ENCODE results near the gene FHOD3. TPM values are rescaled to one million over a fixed set of nuclear protein-coding genes. Genes with fewer than 3 reads are reported as not detected.
A peak's percentile ranks its signal among the peaks of the same experiment; 100 is the strongest.

FHOD3 gene
- total and polyA plus RNA-seq, 2 experiments from 2014 or later = 2.7 to 8.7 TPM

DNA sequence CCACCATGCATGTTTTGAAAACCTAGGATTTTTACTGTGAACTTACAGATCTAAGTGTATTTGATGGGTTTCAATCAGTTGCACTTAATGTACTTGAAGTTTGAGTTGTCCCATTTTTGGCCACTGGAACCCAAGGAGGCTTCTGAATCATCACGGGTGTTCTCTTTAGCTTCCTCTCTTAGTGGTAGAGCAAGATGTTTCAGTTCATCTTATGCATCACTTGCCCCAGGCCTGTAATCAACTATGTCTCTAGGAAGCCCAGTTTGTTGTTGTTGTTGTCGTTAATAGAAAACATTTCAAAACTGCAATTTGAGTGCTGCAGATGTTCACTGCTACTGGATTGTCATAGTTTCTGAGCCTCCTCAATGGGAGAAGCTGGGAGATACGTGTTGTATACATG, 97.0 kb downstream of the FHOD3 start (continued):
- TF ChIP-seq, protein P1, sequence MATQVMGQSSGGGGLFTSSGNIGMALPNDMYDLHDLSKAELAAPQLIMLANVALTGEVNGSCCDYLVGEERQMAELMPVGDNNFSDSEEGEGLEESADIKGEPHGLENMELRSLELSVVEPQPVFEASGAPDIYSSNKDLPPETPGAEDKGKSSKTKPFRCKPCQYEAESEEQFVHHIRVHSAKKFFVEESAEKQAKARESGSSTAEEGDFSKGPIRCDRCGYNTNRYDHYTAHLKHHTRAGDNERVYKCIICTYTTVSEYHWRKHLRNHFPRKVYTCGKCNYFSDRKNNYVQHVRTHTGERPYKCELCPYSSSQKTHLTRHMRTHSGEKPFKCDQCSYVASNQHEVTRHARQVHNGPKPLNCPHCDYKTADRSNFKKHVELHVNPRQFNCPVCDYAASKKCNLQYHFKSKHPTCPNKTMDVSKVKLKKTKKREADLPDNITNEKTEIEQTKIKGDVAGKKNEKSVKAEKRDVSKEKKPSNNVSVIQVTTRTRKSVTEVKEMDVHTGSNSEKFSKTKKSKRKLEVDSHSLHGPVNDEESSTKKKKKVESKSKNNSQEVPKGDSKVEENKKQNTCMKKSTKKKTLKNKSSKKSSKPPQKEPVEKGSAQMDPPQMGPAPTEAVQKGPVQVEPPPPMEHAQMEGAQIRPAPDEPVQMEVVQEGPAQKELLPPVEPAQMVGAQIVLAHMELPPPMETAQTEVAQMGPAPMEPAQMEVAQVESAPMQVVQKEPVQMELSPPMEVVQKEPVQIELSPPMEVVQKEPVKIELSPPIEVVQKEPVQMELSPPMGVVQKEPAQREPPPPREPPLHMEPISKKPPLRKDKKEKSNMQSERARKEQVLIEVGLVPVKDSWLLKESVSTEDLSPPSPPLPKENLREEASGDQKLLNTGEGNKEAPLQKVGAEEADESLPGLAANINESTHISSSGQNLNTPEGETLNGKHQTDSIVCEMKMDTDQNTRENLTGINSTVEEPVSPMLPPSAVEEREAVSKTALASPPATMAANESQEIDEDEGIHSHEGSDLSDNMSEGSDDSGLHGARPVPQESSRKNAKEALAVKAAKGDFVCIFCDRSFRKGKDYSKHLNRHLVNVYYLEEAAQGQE (IDR thresholded peaks at IDR 0.05; ENCODE audit: unreplicated experiment) = no peak
- TF ChIP-seq JUNB (IDR thresholded peaks at IDR 0.05; ENCODE audit: unreplicated experiment) (no peak), ZNF114 (CRISPR knock-in tag; IDR thresholded peaks at IDR 0.05) (no peak), STAT1 (IDR thresholded peaks at IDR 0.05; ENCODE audit: unreplicated experiment) (no peak), EZH2phosphoT487 (IDR thresholded peaks at IDR 0.05; ENCODE audit: unreplicated experiment) (no peak), NANOG (IDR thresholded peaks at IDR 0.05; ENCODE audit: borderline replicate concordance) (no peak), EZH2 (IDR thresholded peaks at IDR 0.05; ENCODE audit: low read depth, unreplicated experiment) (no peak), POLR2AphosphoS5 (IDR thresholded peaks at IDR 0.05; ENCODE audit: low read depth) (no peak), CREB1 (CRISPR knock-in tag; IDR thresholded peaks at IDR 0.05; ENCODE audit: low read depth) (no peak)
- TF ChIP-seq, protein P2, sequence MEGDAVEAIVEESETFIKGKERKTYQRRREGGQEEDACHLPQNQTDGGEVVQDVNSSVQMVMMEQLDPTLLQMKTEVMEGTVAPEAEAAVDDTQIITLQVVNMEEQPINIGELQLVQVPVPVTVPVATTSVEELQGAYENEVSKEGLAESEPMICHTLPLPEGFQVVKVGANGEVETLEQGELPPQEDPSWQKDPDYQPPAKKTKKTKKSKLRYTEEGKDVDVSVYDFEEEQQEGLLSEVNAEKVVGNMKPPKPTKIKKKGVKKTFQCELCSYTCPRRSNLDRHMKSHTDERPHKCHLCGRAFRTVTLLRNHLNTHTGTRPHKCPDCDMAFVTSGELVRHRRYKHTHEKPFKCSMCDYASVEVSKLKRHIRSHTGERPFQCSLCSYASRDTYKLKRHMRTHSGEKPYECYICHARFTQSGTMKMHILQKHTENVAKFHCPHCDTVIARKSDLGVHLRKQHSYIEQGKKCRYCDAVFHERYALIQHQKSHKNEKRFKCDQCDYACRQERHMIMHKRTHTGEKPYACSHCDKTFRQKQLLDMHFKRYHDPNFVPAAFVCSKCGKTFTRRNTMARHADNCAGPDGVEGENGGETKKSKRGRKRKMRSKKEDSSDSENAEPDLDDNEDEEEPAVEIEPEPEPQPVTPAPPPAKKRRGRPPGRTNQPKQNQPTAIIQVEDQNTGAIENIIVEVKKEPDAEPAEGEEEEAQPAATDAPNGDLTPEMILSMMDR (conservative IDR thresholded peaks at IDR 0.05; ENCODE audit: low read depth in 2 of 2) = no peak
- TF ChIP-seq, protein P3, sequence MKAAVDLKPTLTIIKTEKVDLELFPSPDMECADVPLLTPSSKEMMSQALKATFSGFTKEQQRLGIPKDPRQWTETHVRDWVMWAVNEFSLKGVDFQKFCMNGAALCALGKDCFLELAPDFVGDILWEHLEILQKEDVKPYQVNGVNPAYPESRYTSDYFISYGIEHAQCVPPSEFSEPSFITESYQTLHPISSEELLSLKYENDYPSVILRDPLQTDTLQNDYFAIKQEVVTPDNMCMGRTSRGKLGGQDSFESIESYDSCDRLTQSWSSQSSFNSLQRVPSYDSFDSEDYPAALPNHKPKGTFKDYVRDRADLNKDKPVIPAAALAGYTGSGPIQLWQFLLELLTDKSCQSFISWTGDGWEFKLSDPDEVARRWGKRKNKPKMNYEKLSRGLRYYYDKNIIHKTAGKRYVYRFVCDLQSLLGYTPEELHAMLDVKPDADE (IDR thresholded peaks at IDR 0.05) = no peak

DNA sequence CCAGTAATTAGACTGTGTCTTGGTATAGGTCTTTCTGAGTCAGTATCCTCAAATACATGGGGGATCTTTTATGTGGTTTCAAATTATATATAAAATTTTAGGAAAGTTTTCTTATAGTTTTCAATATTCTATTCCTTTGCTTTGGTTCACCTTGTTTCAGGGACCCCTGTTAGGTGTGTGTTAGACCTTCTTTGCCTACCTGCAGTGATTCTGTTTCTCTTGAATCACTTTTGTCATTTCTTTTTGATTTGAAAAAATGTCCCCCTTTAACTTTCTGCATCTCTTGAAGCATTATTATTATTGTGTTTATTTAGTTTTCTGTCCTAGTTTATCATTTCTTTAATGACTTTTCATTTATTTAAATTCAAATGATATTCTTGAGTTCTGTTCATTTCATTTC, 98.7 kb downstream of the FHOD3 start:
- peaks cover 7% of the 10 kb centered on the region; the same call in 1 of the 2 replicates for H3K9me2 ChIP-seq (ENCODE audit: insufficient read depth)
- Mint-ChIP-seq H3K27me3 (ENCODE audit: insufficient read depth, low read depth, poor library complexity) (no peaks in the 10 kb centered on the region), H3K27ac (no peak overlapping the region), H3K4me1 (no peaks in the 10 kb centered on the region), H3K4me3 (no peak overlapping the region), H3K9me3 (peaks cover 29% of the 10 kb centered on the region; the same call in 2 of the 3 replicates), H3K36me3 (ENCODE audit: low read depth) (peaks cover 22% of the 10 kb centered on the region; the same call in 2 of the 3 replicates)
- H3K36me3 ChIP-seq (ENCODE audit: insufficient read depth) = peaks cover 4% of the 10 kb centered on the region; the same call in 1 of the 2 replicates
- ATAC-seq = no peak
- no peaks in the 10 kb centered on the region for H3K27me3 ChIP-seq (ENCODE audit: insufficient read depth)
- DNase-seq (ENCODE audit: low spot score) = peak; percentile 34
- H3K27ac ChIP-seq (ENCODE audit: low read depth) = no peak overlapping the region
- no peak overlapping the region for H2AFZ ChIP-seq
- H3K4me1 ChIP-seq (ENCODE audit: insufficient read depth) = no peaks in the 10 kb centered on the region
- H3F3A ChIP-seq (replicated peaks; ENCODE audit: low read depth) = no peaks in the 10 kb centered on the region
- H4K20me1 ChIP-seq (replicated peaks; ENCODE audit: insufficient read depth) = no peaks in the 10 kb centered on the region
- no peak overlapping the region for H3K4me2 ChIP-seq
- H3K4me3 ChIP-seq = no peak overlapping the region
- no peaks in the 10 kb centered on the region for H3K79me2 ChIP-seq (replicated peaks; ENCODE audit: insufficient read depth)
- TF ChIP-seq STAT1 (IDR thresholded peaks at IDR 0.05; ENCODE audit: unreplicated experiment) = no peak
- no peak for TF ChIP-seq EZH2phosphoT487 (IDR thresholded peaks at IDR 0.05; ENCODE audit: unreplicated experiment)
- no peak for TF ChIP-seq ZNF114 (CRISPR knock-in tag; IDR thresholded peaks at IDR 0.05)
- no peak for TF ChIP-seq ZNF331 (CRISPR knock-in tag; IDR thresholded peaks at IDR 0.05; ENCODE audit: low read depth)
- TF ChIP-seq, protein P2 (conservative IDR thresholded peaks at IDR 0.05; ENCODE audit: low read depth in 2 of 2) = no peak
- TF ChIP-seq CREB1 (CRISPR knock-in tag; IDR thresholded peaks at IDR 0.05; ENCODE audit: low read depth) = no peak
- TF ChIP-seq NANOG (IDR thresholded peaks at IDR 0.05; ENCODE audit: borderline replicate concordance) = no peak
- TF ChIP-seq, protein P3 (IDR thresholded peaks at IDR 0.05) = no peak
- TF ChIP-seq POLR2AphosphoS5 (IDR thresholded peaks at IDR 0.05; ENCODE audit: low read depth) = no peak
